ENCODE measurements around the gene RPIA. TPM values are rescaled to one million over a fixed set of nuclear protein-coding genes. Genes with fewer than 3 reads are reported as not detected.

Gene RPIA
- total RNA-seq, 2 donors from 2014 or later, result 26.1 to 39.5 TPM

- DNase-seq, result no peak
- no peaks in the 10 kb centered on the region for H3K27me3 ChIP-seq
- H3K4me1 ChIP-seq, result no peaks in the 10 kb centered on the region
- no peak overlapping the region for H3K27ac ChIP-seq
- intact Hi-C loops (cut with DNase I), result no loop called here
- H3K36me3 ChIP-seq, result no peaks in the 10 kb centered on the region
- H3K9me3 ChIP-seq, result no peaks in the 10 kb centered on the region
- no peak overlapping the region for H3K9ac ChIP-seq (ENCODE audit: low read depth in 2 of 2, low read length in 2 of 2)
- TF ChIP-seq CTCF (IDR thresholded peaks at IDR 0.05), result no peak
- H3K4me3 ChIP-seq, result no peak overlapping the region
Observed at GRCh38 chr2:88686320-88686719, 5.2 kb upstream of the RPIA start.

DNA sequence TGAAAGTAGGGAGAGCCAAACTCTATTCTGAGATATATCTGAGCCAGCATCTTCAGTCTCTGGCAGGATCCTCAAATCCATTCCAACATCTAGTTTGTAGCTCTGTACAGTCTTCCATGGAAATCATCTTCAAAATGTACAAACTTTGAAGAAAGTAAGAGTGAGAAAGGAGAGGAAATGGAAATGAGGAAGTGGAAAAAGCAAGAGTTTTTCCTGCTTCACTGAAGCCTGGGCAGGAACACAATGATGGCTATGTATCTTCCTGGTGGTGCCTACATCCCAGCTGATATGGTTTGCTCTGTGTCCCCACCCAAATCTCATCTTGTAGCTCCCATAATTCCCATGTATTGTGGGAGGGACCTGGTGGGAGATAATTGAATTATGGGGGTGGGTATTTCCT lies 4.1 kb upstream of the RPIA start:
- H3K9ac ChIP-seq (ENCODE audit: low read depth in 2 of 2, low read length in 2 of 2), result no peak overlapping the region
- H3K4me3 ChIP-seq, result no peak overlapping the region
- DNase-seq, result no peak
- H3K27me3 ChIP-seq, result no peaks in the 10 kb centered on the region
- H3K36me3 ChIP-seq, result no peaks in the 10 kb centered on the region
- intact Hi-C loops (cut with DNase I), result no loop called here
- TF ChIP-seq CTCF (IDR thresholded peaks at IDR 0.05), result no peak
- no peak overlapping the region for H3K27ac ChIP-seq
- H3K4me1 ChIP-seq, result no peaks in the 10 kb centered on the region
- no peaks in the 10 kb centered on the region for H3K9me3 ChIP-seq

DNA sequence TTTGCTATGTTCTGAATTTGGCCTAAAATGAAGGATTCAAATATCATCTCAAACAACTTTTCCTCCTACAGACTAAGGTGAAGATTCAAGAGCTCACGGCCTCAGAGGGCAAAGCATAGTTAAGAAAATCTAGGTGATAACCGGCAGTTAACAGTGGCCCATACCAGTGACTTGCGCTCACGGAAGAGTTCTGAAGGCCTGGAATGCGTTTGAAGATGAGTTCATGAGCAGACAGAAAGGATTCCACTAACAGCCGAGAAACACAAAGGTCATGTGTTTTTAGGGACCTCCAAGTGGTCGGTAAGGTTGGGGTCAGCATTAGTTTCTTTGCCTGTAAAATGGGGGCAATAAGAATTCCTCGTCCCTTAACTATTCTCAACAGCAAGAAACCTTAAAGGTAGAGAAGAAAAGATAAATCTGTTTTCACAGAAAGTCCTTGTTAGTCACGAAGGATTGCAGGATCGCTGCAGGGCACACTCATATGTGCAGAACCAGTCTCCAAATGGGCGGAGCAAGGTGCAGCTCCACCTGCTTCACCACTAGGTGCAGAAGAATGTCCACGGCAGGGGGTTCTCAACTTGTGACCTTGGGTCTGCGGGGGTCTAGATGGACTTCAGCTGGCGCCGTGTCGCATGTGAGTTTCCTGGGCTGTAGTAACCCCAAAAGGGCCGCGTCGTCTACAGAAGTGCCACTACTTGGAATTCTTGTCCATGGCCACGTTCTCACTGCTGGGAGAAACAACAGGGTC lies 708 bp upstream of the RPIA start:
- peak overlapping the region; percentile 63 for H3K27ac ChIP-seq
- TF ChIP-seq CTCF (IDR thresholded peaks at IDR 0.05), result no peak
- no peaks in the 10 kb centered on the region for H3K36me3 ChIP-seq
- no peaks in the 10 kb centered on the region for H3K4me1 ChIP-seq
- no peaks in the 10 kb centered on the region for H3K9me3 ChIP-seq
- intact Hi-C loops (cut with DNase I), result no loop called here
- H3K9ac ChIP-seq (ENCODE audit: low read depth in 2 of 2, low read length in 2 of 2), result peak overlapping the region; percentile 59 to 86
- H3K4me3 ChIP-seq, result peak overlapping the region; percentile 89
- DNase-seq, result peak; percentile 64
- no peaks in the 10 kb centered on the region for H3K27me3 ChIP-seq

GRCh38 chr2:88692187-88692586 lies 714 bp downstream of the RPIA start:
- DNase-seq, result peak; percentile 47
- Histone ChIP-seq H3K27ac (peak overlapping the region; percentile 45), H3K4me3 (peak overlapping the region; percentile 89), H3K4me1 (no peaks in the 10 kb centered on the region), H3K36me3 (no peaks in the 10 kb centered on the region), H3K9ac (ENCODE audit: low read depth in 2 of 2, low read length in 2 of 2) (peak overlapping the region; percentile 75 to 89), H3K9me3 (no peaks in the 10 kb centered on the region), H3K27me3 (no peaks in the 10 kb centered on the region)
- no peak for TF ChIP-seq CTCF (IDR thresholded peaks at IDR 0.05)
- intact Hi-C loops (cut with DNase I), result no loop called here

- Histone ChIP-seq H3K4me1 (peaks cover 4% of the 10 kb centered on the region), H3K9ac (ENCODE audit: low read depth in 2 of 2, low read length in 2 of 2) (no peak overlapping the region), H3K27ac (no peak overlapping the region), H3K4me3 (no peak overlapping the region), H3K9me3 (no peaks in the 10 kb centered on the region), H3K27me3 (no peaks in the 10 kb centered on the region), H3K36me3 (no peaks in the 10 kb centered on the region)
- no peak for TF ChIP-seq CTCF (IDR thresholded peaks at IDR 0.05)
- DNase-seq, result no peak
- intact Hi-C loops (cut with DNase I), result no loop called here
Observed at GRCh38 chr2:88693911-88694414, 2.5 kb downstream of the RPIA start.
